Measurements from ENCODE around the gene TNIP1. TPM values are rescaled to one million over a fixed set of nuclear protein-coding genes. Genes with fewer than 3 reads are reported as not detected.

TNIP1 gene
- polyA plus RNA-seq, 1 experiment: 42.6 TPM

- H3K27me3 ChIP-seq (ENCODE audit: control insufficient read depth, insufficient read depth, low read length): no peaks in the 10 kb centered on the region
- ChIA-PET POLR2A (interaction anchor here (0.6 kb wide), 1 partner anchor 39 kb away, joined by 6 read pairs; no protein-coding TSS in a partner anchor), CTCF (interaction anchor here (0.8 to 8.3 kb wide), 4 partner anchors 10 to 241 kb away, joined by 3 to 71 read pairs (median 32); no protein-coding TSS in a partner anchor)
- no peaks in the 10 kb centered on the region for H3K9me3 ChIP-seq (ENCODE audit: control insufficient read depth, insufficient read depth, low read length)
- DNase-seq (ENCODE audit: low read depth, low spot score): no peak
- no peak for TF ChIP-seq CTCF (IDR thresholded peaks at IDR 0.05; ENCODE audit: low read depth, low read length)
- no peak overlapping the region for H3K27ac ChIP-seq (ENCODE audit: low read depth, low read length)
- H3K4me3 ChIP-seq (ENCODE audit: low read depth, low read length): no peak overlapping the region
Measured at GRCh38 chr5:151042453-151043093, 38.3 kb downstream of the TNIP1 start.

DNA sequence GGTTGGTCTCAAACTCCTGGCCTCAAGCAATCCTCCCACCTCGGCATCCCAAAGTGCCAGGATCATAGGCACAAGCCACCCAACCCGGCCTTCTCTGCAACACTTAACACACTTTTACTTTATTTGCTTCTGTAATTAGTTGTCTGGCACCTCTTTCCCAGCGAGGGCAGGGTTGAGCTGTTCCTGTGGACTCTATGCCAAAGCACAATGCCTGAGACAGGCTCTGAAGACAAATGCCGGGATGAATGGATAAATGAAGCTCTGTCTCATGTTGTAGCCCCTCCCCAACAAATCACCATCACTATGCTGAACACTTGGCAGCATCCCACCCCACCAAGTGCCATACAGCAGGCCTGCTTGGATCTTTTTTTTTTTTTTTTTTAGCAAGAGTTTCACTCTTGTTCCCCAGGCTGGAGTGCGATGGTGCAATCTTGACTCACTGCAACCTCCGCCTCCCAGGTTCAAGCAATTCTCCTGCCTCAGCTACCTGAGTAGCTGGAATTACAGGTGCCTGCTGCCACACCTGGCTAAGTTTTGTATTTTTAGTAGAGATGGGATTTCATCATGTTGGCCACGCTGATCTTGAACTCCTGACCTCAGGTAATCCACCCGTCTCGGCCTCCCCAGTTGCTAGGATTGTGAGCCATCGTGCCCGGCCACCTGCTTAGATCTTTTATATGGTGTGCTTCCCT is 39.1 kb downstream of the TNIP1 start:
- no peaks in the 10 kb centered on the region for H3K27me3 ChIP-seq (ENCODE audit: control insufficient read depth, insufficient read depth, low read length)
- DNase-seq (ENCODE audit: low read depth, low spot score): no peak
- ChIA-PET POLR2A (interaction anchor here (0.6 kb wide), 1 partner anchor 40 kb away, joined by 6 read pairs; no protein-coding TSS in a partner anchor), CTCF (interaction anchor here (0.7 to 8.3 kb wide), 6 partner anchors 11 to 240 kb away, joined by 3 to 71 read pairs (median 8); no protein-coding TSS in a partner anchor)
- H3K9me3 ChIP-seq (ENCODE audit: control insufficient read depth, insufficient read depth, low read length): no peaks in the 10 kb centered on the region
- TF ChIP-seq CTCF (IDR thresholded peaks at IDR 0.05; ENCODE audit: low read depth, low read length): no peak
- no peak overlapping the region for H3K4me3 ChIP-seq (ENCODE audit: low read depth, low read length)
- no peak overlapping the region for H3K27ac ChIP-seq (ENCODE audit: low read depth, low read length)

DNA sequence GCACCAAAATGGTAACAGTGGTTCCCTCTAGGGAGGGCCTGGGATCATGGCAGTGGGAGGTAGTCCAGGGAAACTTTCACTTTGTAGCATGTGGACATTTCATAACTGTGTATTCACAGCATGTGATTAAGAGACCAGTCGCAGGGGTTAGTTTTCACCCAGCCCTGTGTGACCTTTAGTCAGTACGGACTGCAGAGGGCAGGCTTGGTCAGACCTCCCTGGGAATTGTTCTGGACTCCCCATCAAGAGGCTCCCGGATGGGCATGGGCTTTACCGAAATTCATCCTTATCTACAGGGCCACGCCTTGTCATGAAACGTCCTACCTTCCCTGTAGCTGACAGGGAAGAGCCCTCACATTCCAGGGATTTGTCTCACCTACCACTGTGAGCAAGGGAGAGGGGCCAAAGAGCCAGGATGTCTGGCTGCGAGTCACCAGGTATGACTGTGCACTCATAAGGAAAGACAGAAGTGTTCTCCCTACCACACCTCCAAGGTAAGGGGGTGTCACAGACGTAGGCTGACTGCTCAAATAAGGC is 40.6 kb downstream of the TNIP1 start:
- Histone ChIP-seq H3K27ac (ENCODE audit: low read depth, low read length) (no peak overlapping the region), H3K4me3 (ENCODE audit: low read depth, low read length) (no peak overlapping the region), H3K27me3 (ENCODE audit: control insufficient read depth, insufficient read depth, low read length) (no peaks in the 10 kb centered on the region), H3K9me3 (ENCODE audit: control insufficient read depth, insufficient read depth, low read length) (no peaks in the 10 kb centered on the region)
- ChIA-PET POLR2A (no interaction called here), CTCF (interaction anchor here (0.6 to 8.3 kb wide), 6 partner anchors 8 to 86 kb away, joined by 3 to 71 read pairs (median 9); no protein-coding TSS in a partner anchor)
- no peak for DNase-seq (ENCODE audit: low read depth, low spot score)
- no peak for TF ChIP-seq CTCF (IDR thresholded peaks at IDR 0.05; ENCODE audit: low read depth, low read length)

- POLR2A ChIA-PET: no interaction called here
- CTCF ChIA-PET: interaction anchor here (1.2 to 8.3 kb wide), 6 partner anchors 8 to 612 kb away, joined by 3 to 71 read pairs (median 18); no protein-coding TSS in a partner anchor
- no peak overlapping the region for H3K27ac ChIP-seq (ENCODE audit: low read depth, low read length)
- H3K27me3 ChIP-seq (ENCODE audit: control insufficient read depth, insufficient read depth, low read length): no peaks in the 10 kb centered on the region
- no peak overlapping the region for H3K4me3 ChIP-seq (ENCODE audit: low read depth, low read length)
- TF ChIP-seq CTCF (IDR thresholded peaks at IDR 0.05; ENCODE audit: low read depth, low read length): no peak
- no peak for DNase-seq (ENCODE audit: low read depth, low spot score)
- no peaks in the 10 kb centered on the region for H3K9me3 ChIP-seq (ENCODE audit: control insufficient read depth, insufficient read depth, low read length)
Measured at GRCh38 chr5:151039665-151040064, 41.2 kb downstream of the TNIP1 start.

All from AG04450 (cell line).